ENCODE data around the gene PTPRA.

PTPRA gene

GRCh38 chr20:2849529-2849928, 23.8 kb upstream of the PTPRA start:
- no peak for DNase-seq (ENCODE audit: low spot score)

GRCh38 chr20:2851086-2851485, 22.2 kb upstream of the PTPRA start:
- DNase-seq (ENCODE audit: low spot score) = no peak

- DNase-seq (ENCODE audit: low spot score) = peak; percentile 35
Observed at GRCh38 chr20:2858591-2858990, 14.7 kb upstream of the PTPRA start.

GRCh38 chr20:2859330-2860121, 13.8 kb upstream of the PTPRA start:
- peak; percentile 87 for DNase-seq (ENCODE audit: low spot score)

GRCh38 chr20:2864626-2865025, 8.7 kb upstream of the PTPRA start:
- DNase-seq (ENCODE audit: low spot score) = no peak

- DNase-seq (ENCODE audit: low spot score) = no peak
Observed at GRCh38 chr20:2865101-2865500, 8.2 kb upstream of the PTPRA start.

GRCh38 chr20:2865630-2866029, 7.7 kb upstream of the PTPRA start:
- no peak for DNase-seq (ENCODE audit: low spot score)

GRCh38 chr20:2866236-2866635, 7.0 kb upstream of the PTPRA start:
- DNase-seq (ENCODE audit: low spot score) = no peak

- DNase-seq (ENCODE audit: low spot score) = no peak
Observed at GRCh38 chr20:2867081-2867864, 6.0 kb upstream of the PTPRA start.

- DNase-seq (ENCODE audit: low spot score) = no peak
Observed at GRCh38 chr20:2869381-2869780, 3.9 kb upstream of the PTPRA start.

- DNase-seq (ENCODE audit: low spot score) = no peak
Observed at GRCh38 chr20:2871111-2871465, 2.2 kb upstream of the PTPRA start.

- peak; percentile 25 for DNase-seq (ENCODE audit: low spot score)
Observed at GRCh38 chr20:2871661-2872458, 1.4 kb upstream of the PTPRA start.

- DNase-seq (ENCODE audit: low spot score) = peak; percentile 64
Observed at GRCh38 chr20:2872459-2873009, 747 bp upstream of the PTPRA start.

- DNase-seq (ENCODE audit: low spot score) = peak; percentile 24
Observed at GRCh38 chr20:2873747-2874041, 413 bp downstream of the PTPRA start.

- DNase-seq (ENCODE audit: low spot score) = peak; percentile 52
Observed at GRCh38 chr20:2874456-2874855, 1.2 kb downstream of the PTPRA start.

GRCh38 chr20:2875690-2876203, 2.5 kb downstream of the PTPRA start:
- no peak for DNase-seq (ENCODE audit: low spot score)

GRCh38 chr20:2878515-2878914, 5.2 kb downstream of the PTPRA start:
- DNase-seq (ENCODE audit: low spot score) = no peak

GRCh38 chr20:2879146-2879545, 5.9 kb downstream of the PTPRA start:
- DNase-seq (ENCODE audit: low spot score) = peak; percentile 91

GRCh38 chr20:2880650-2881049, 7.4 kb downstream of the PTPRA start:
- DNase-seq (ENCODE audit: low spot score) = no peak

- DNase-seq (ENCODE audit: low spot score) = no peak
Observed at GRCh38 chr20:2883726-2884637, 10.7 kb downstream of the PTPRA start.

GRCh38 chr20:2887715-2888114, 14.4 kb downstream of the PTPRA start:
- no peak for DNase-seq (ENCODE audit: low spot score)
